Neural cell (in vitro differentiated cells): ENCODE results near the gene DACT2. TPM values are rescaled to one million over a fixed set of nuclear protein-coding genes. Genes with fewer than 3 reads are reported as not detected.

Experiments used
- H2AFZ ChIP-seq: fragments of 200-600, 300-800 bp; sonication (generic), shearing (Covaris generic); 2 replicates; pipeline ENCODE4 v1.6.0; 2014; ENCODE audit warnings: low read depth, mild to moderate bottlenecking, antibody characterized with exemption, low read length, moderate library complexity
- H3F3A ChIP-seq: fragments of 200-600 bp; shearing (Covaris generic); 2 replicates; pipeline ENCODE4 v1.6.1; 2016; ENCODE audit warnings: mild to moderate bottlenecking, moderate library complexity, mixed read lengths, antibody characterized with exemption, low read length; ENCODE audit not compliant: insufficient read depth, poor library complexity, severe bottlenecking
- H3K27ac ChIP-seq: fragments of 200-600, 300-800 bp; sonication (generic), shearing (Covaris generic); 2 replicates; pipeline ENCODE4 v1.5.1; 2014; ENCODE audit warnings: mild to moderate bottlenecking, low read length, moderate library complexity
- H3K27me3 ChIP-seq: fragments of 300-800, 200-600 bp; sonication (generic), shearing (Covaris generic); 2 replicates; pipeline ENCODE4 v1.6.0; 2014; ENCODE audit warnings: mild to moderate bottlenecking, low read depth, low read length, moderate library complexity; ENCODE audit not compliant: insufficient read depth
- H3K36me3 ChIP-seq: fragments of 300-800, 200-600 bp; sonication (generic), shearing (Covaris generic); 2 replicates; pipeline ENCODE4 v1.5.1; 2014; ENCODE audit warnings: mild to moderate bottlenecking, antibody characterized with exemption, low read length, moderate library complexity; ENCODE audit not compliant: insufficient read depth
- H3K4me2 ChIP-seq: fragments of 300-800, 200-600 bp; sonication (generic), shearing (Covaris generic); 2 replicates; pipeline ENCODE4 v1.6.0; 2014; ENCODE audit warnings: mild to moderate bottlenecking, low read length
- H3K4me3 ChIP-seq: fragments of 300-800, 200-600 bp; sonication (generic), shearing (Covaris generic); 2 replicates; pipeline ENCODE4 v1.5.1; 2014; ENCODE audit warnings: mild to moderate bottlenecking, low read length, moderate library complexity
- H3K79me2 ChIP-seq: fragments of 200-600 bp; shearing (Covaris generic); replicated peaks from 2 replicates; pipeline ENCODE4 v1.6.0; 2014; ENCODE audit warnings: mild to moderate bottlenecking, low read length, moderate library complexity; ENCODE audit not compliant: insufficient read depth
- H3K9ac ChIP-seq: fragments of 300-800, 200-600 bp; sonication (generic), shearing (Covaris generic); 2 replicates; pipeline ENCODE4 v1.6.1; 2016; ENCODE audit warnings: mild to moderate bottlenecking, low read length, mixed read lengths
- H3K9me2 ChIP-seq: fragments of 200-600 bp; shearing (Covaris generic); 2 replicates; pipeline ENCODE4 v1.6.1; 2016; ENCODE audit warnings: mild to moderate bottlenecking, low read length, mixed read lengths; ENCODE audit not compliant: insufficient read depth
- H3K9me3 ChIP-seq: fragments of 200-600, 300-800 bp; sonication (generic), shearing (Covaris generic); 2 replicates; pipeline ENCODE4 v1.6.1; 2016; ENCODE audit warnings: mild to moderate bottlenecking, mixed run types, low read length, moderate library complexity, mixed read lengths
- H4K20me1 ChIP-seq: fragments of 200-600 bp; shearing (Covaris generic); 2 replicates; pipeline ENCODE4 v1.6.1; 2016; ENCODE audit warnings: mild to moderate bottlenecking, mixed run types; ENCODE audit not compliant: insufficient read depth
- CTCF ChIP-seq: fragments of 450-650 bp; IDR thresholded peaks from 2 replicates; pipeline ENCODE4 v1.5.1; 2014; ENCODE audit warnings: antibody characterized with exemption, mild to moderate bottlenecking, moderate library complexity; ENCODE audit not compliant: poor library complexity, severe bottlenecking
- EP300 ChIP-seq: fragments of 450-650 bp; conservative IDR thresholded peaks from 2 replicates; pipeline ENCODE4 v1.6.1; 2014; ENCODE audit warnings: antibody characterized with exemption, mild to moderate bottlenecking, moderate library complexity; ENCODE audit not compliant: poor library complexity, severe bottlenecking
- EZH2 ChIP-seq: fragments of 200-600, 300-800 bp; shearing (Covaris generic), sonication (generic); IDR thresholded peaks from 2 replicates; pipeline ENCODE4 v1.6.1; 2014; ENCODE audit warnings: antibody characterized with exemption, low read length, borderline replicate concordance, mild to moderate bottlenecking; ENCODE audit not compliant: insufficient read depth, poor library complexity, severe bottlenecking
- MXI1 ChIP-seq: fragments of 450-650 bp; conservative IDR thresholded peaks from 2 replicates; pipeline ENCODE4 v1.6.1; 2014; ENCODE audit warnings: antibody characterized with exemption, mild to moderate bottlenecking; ENCODE audit not compliant: poor library complexity, severe bottlenecking
- POLR2AphosphoS5 ChIP-seq: IDR thresholded peaks from 2 replicates; pipeline ENCODE4 v1.6.1; 2012
- RAD21 ChIP-seq: fragments of 450-650 bp; conservative IDR thresholded peaks from 2 replicates; pipeline ENCODE4 v1.6.1; 2014; ENCODE audit warnings: antibody characterized with exemption, mild to moderate bottlenecking, moderate library complexity
- REST ChIP-seq: IDR thresholded peaks from 2 replicates; pipeline ENCODE4 v1.6.1; 2012; ENCODE audit warnings: borderline replicate concordance
- SMC3 ChIP-seq: fragments of 450-650 bp; conservative IDR thresholded peaks from 2 replicates; pipeline ENCODE4 v1.6.1; 2014; ENCODE audit warnings: antibody characterized with exemption, mild to moderate bottlenecking, moderate library complexity; ENCODE audit not compliant: poor library complexity
- TAF1 ChIP-seq: IDR thresholded peaks from 2 replicates; pipeline ENCODE4 v1.6.1; 2012; ENCODE audit warnings: low read depth
- polyA plus RNA-seq: library from polyadenylated mRNA; depleted of rRNA; stranded (reverse); fragments of >200 nt; gene quantifications from 2 replicates; pipeline ENCODE4 v1.2.3, GENCODE V29; 2014

The DACT2 gene
- polyA plus RNA-seq, 1 donor from 2014 or later = 0.48 TPM

GRCh38 chr6:168301648-168302398 lies 17.8 kb downstream of the DACT2 start:
- Histone ChIP-seq H2AFZ (no peak overlapping the region), H3F3A (no peaks in the 10 kb centered on the region), H4K20me1 (no peaks in the 10 kb centered on the region), H3K27me3 (no peaks in the 10 kb centered on the region), H3K79me2 (no peaks in the 10 kb centered on the region), H3K9me3 (no peaks in the 10 kb centered on the region), H3K36me3 (no peaks in the 10 kb centered on the region), H3K9me2 (no peaks in the 10 kb centered on the region), H3K4me3 (no peak overlapping the region), H3K4me2 (no peak overlapping the region), H3K27ac (no peak overlapping the region), H3K9ac (no peak overlapping the region)
- no peak for TF ChIP-seq EZH2
- no peak for TF ChIP-seq RAD21
- TF ChIP-seq MXI1 = no peak
- no peak for TF ChIP-seq POLR2AphosphoS5
- TF ChIP-seq EP300 = no peak

- Histone ChIP-seq H3K9me3 (no peaks in the 10 kb centered on the region), H3K27ac (no peak overlapping the region), H4K20me1 (no peaks in the 10 kb centered on the region), H3K36me3 (no peaks in the 10 kb centered on the region), H3K4me3 (no peak overlapping the region), H3K79me2 (no peaks in the 10 kb centered on the region), H3F3A (no peaks in the 10 kb centered on the region), H3K9ac (no peak overlapping the region), H3K4me2 (no peak overlapping the region), H3K9me2 (no peaks in the 10 kb centered on the region), H3K27me3 (no peaks in the 10 kb centered on the region), H2AFZ (no peak overlapping the region)
- TF ChIP-seq CTCF = no peak
- TF ChIP-seq MXI1 = no peak
- TF ChIP-seq EZH2 = no peak
Measured at GRCh38 chr6:168300975-168301647, 18.5 kb downstream of the DACT2 start.

GRCh38 chr6:168299541-168300511 lies 19.8 kb downstream of the DACT2 start:
- Histone ChIP-seq H3K79me2 (no peaks in the 10 kb centered on the region), H3K4me2 (no peak overlapping the region), H3K36me3 (no peaks in the 10 kb centered on the region), H3K27me3 (no peaks in the 10 kb centered on the region), H3K27ac (no peak overlapping the region), H4K20me1 (no peaks in the 10 kb centered on the region), H3K9ac (no peak overlapping the region), H3K4me3 (no peak overlapping the region), H3K9me3 (no peaks in the 10 kb centered on the region), H3K9me2 (no peaks in the 10 kb centered on the region), H2AFZ (no peak overlapping the region), H3F3A (no peaks in the 10 kb centered on the region)
- TF ChIP-seq MXI1 (no peak), EP300 (no peak), SMC3 (no peak), EZH2 (no peak), REST (no peak), TAF1 (no peak), POLR2AphosphoS5 (no peak), CTCF (no peak), RAD21 (no peak)
